OCI-LY1 (cell line): ENCODE results near the gene ABCC2.

Experiments
- CTCF ChIP-seq: fragments of 200-600 bp; sonication (generic), shearing (Covaris generic); IDR thresholded peaks from 2 replicates; pipeline ENCODE4 v1.5.1; 2017; ENCODE audit warnings: mild to moderate bottlenecking, antibody characterized with exemption, low read length, moderate library complexity, mixed read lengths
- EZH2 ChIP-seq: fragments of 200-600 bp; sonication (generic), shearing (Covaris generic); IDR thresholded peaks from 2 replicates; pipeline ENCODE4 v1.8.0; 2017; ENCODE audit warnings: borderline replicate concordance, mixed run types, mild to moderate bottlenecking, antibody characterized with exemption, low read length, moderate library complexity, mixed read lengths

DNA sequence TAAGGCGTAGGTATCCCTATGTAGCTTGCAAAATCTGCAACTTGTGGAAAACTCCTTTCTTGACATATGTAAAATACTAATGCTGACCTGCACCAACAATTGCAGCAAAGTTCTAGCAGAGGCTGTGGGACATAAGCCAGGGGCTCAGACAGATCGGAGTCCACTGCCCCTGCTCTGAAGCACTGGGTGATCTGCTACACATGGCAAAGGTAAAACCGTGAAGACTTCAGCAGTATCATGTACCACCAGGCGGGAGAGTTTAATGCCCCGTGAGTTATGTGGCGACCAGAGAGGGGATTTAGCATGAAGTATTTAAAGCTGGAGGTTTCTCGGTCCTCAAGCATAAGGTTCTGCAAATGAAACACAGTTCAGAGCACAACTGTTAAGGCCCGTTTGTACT, 76.4 kb downstream of the ABCC2 start:
- TF ChIP-seq CTCF (no peak), EZH2 (no peak)
